Neural progenitor cell (in vitro differentiated cells): ENCODE results near the gene DOCK4. TPM values are rescaled to one million over a fixed set of nuclear protein-coding genes. Genes with fewer than 3 reads are reported as not detected.

Source experiments
- DNase-seq: peaks from one replicate; pipeline ENCODE4 v3.0.0-alpha.2; 2016; ENCODE audit warnings: low spot score
- H2AFZ ChIP-seq: fragments of 200-600 bp; sonication (generic); replicated peaks from 2 replicates; pipeline ENCODE4 v1.6.1; 2016; ENCODE audit warnings: antibody characterized with exemption
- H3F3A ChIP-seq: fragments of 200-600 bp; sonication (generic); 2 replicates; pipeline ENCODE4 v1.6.1; 2016; ENCODE audit warnings: antibody characterized with exemption, low read depth
- H3K27ac ChIP-seq: fragments of 200-600 bp; sonication (generic); 2 replicates; pipeline ENCODE4 v1.5.1; 2016; ENCODE audit warnings: mild to moderate bottlenecking
- H3K27me3 ChIP-seq: fragments of 200-600 bp; sonication (generic); 2 replicates; pipeline ENCODE4 v1.6.1; 2016; ENCODE audit warnings: mild to moderate bottlenecking, moderate library complexity
- H3K36me3 ChIP-seq: fragments of 200-600 bp; sonication (generic); 2 replicates; pipeline ENCODE4 v1.5.1; 2016
- H3K4me1 ChIP-seq: fragments of 200-600 bp; sonication (generic); 2 replicates; pipeline ENCODE4 v1.6.1; 2016; ENCODE audit warnings: mixed run types
- H3K4me2 ChIP-seq: fragments of 200-600 bp; sonication (generic); 2 replicates; pipeline ENCODE4 v1.6.1; 2016
- H3K4me3 ChIP-seq: fragments of 200-600 bp; sonication (generic); 2 replicates; pipeline ENCODE4 v1.5.1; 2016
- H3K79me2 ChIP-seq: fragments of 200-600 bp; sonication (generic); 2 replicates; pipeline ENCODE4 v1.6.1; 2016; ENCODE audit warnings: low read depth
- H3K9ac ChIP-seq: fragments of 200-600 bp; sonication (generic); 2 replicates; pipeline ENCODE4 v1.6.1; 2016
- H3K9me3 ChIP-seq: fragments of 200-600 bp; sonication (generic); 2 replicates; pipeline ENCODE4 v1.5.1; 2016; ENCODE audit warnings: low read depth
- H4K20me1 ChIP-seq: fragments of 200-600 bp; sonication (generic); 2 replicates; pipeline ENCODE4 v1.6.1; 2016; ENCODE audit warnings: low read depth
- H3K27ac Mint-ChIP-seq: 3 replicates; pipeline ENCODE4 v1.8.0; 2021; ENCODE audit warnings: mixed read lengths
- H3K27me3 Mint-ChIP-seq: 2 replicates; pipeline ENCODE4 v1.8.0; 2022; ENCODE audit warnings: low read depth, mild to moderate bottlenecking, inconsistent platforms, moderate library complexity, mixed read lengths; ENCODE audit not compliant: insufficient read depth
- H3K36me3 Mint-ChIP-seq: 3 replicates; pipeline ENCODE4 v1.8.0; 2021; ENCODE audit warnings: mixed read lengths
- H3K4me1 Mint-ChIP-seq: 3 replicates; pipeline ENCODE4 v1.8.0; 2021; ENCODE audit warnings: mixed read lengths
- H3K4me3 Mint-ChIP-seq: 3 replicates; pipeline ENCODE4 v1.8.0; 2021; ENCODE audit warnings: mild to moderate bottlenecking, moderate library complexity, mixed read lengths
- H3K9me3 Mint-ChIP-seq: 3 replicates; pipeline ENCODE4 v1.8.0; 2020; ENCODE audit warnings: mixed read lengths
- CTCF ChIP-seq: fragments of 200-600 bp; sonication (generic); IDR thresholded peaks from 2 replicates; pipeline ENCODE4 v1.5.1; 2017; ENCODE audit warnings: antibody characterized with exemption, mild to moderate bottlenecking
- EZH2 ChIP-seq: fragments of 200-600 bp; sonication (generic); IDR thresholded peaks from 2 replicates; pipeline ENCODE4 v1.6.1; 2017; ENCODE audit warnings: antibody characterized with exemption, mild to moderate bottlenecking, moderate library complexity
- EZH2phosphoT487 ChIP-seq: fragments of 200-600 bp; sonication (generic); IDR thresholded peaks from 2 replicates; pipeline ENCODE4 v1.6.1; 2017; ENCODE audit warnings: antibody characterized with exemption
- total RNA-seq: library from RNA; depleted of rRNA; stranded (reverse); fragments of >200 nt; gene quantifications from 2 replicates; pipeline ENCODE4 v1.2.3, GENCODE V29; 2015; ENCODE audit warnings: low replicate concordance

DOCK4 gene
- total RNA-seq, 1 donor from 2014 or later = 11.4 TPM

GRCh38 chr7:112159351-112159750, 46.8 kb downstream of the DOCK4 start:
- Histone ChIP-seq H3K4me3 (no peak overlapping the region), H3F3A (peaks cover 28% of the 10 kb centered on the region), H3K9me3 (no peaks in the 10 kb centered on the region), H3K27ac (no peak overlapping the region), H3K79me2 (no peaks in the 10 kb centered on the region), H2AFZ (no peak overlapping the region), H3K27me3 (no peaks in the 10 kb centered on the region), H3K4me1 (peaks cover 42% of the 10 kb centered on the region), H3K9ac (no peak overlapping the region), H3K4me2 (no peak overlapping the region), H3K36me3 (no peaks in the 10 kb centered on the region), H4K20me1 (peaks cover 19% of the 10 kb centered on the region)
- Mint-ChIP-seq H3K4me1 (peaks cover 51% of the 10 kb centered on the region), H3K9me3 (no peaks in the 10 kb centered on the region), H3K36me3 (peaks cover 2% of the 10 kb centered on the region), H3K4me3 (no peak overlapping the region), H3K27ac (no peak overlapping the region), H3K27me3 (peaks cover 2% of the 10 kb centered on the region)
- DNase-seq = no peak
- no peak for TF ChIP-seq EZH2phosphoT487
- TF ChIP-seq CTCF = no peak
- no peak for TF ChIP-seq EZH2

GRCh38 chr7:112157072-112157471, 49.1 kb downstream of the DOCK4 start:
- Histone ChIP-seq H3K9me3 (no peaks in the 10 kb centered on the region), H3K27me3 (no peaks in the 10 kb centered on the region), H3F3A (peaks cover 9% of the 10 kb centered on the region), H3K9ac (no peak overlapping the region), H3K4me1 (peaks cover 24% of the 10 kb centered on the region), H2AFZ (no peak overlapping the region), H4K20me1 (peaks cover 12% of the 10 kb centered on the region), H3K36me3 (no peaks in the 10 kb centered on the region), H3K4me2 (no peak overlapping the region), H3K27ac (no peak overlapping the region), H3K4me3 (no peak overlapping the region), H3K79me2 (no peaks in the 10 kb centered on the region)
- peaks cover 38% of the 10 kb centered on the region for H3K4me1 Mint-ChIP-seq
- no peaks in the 10 kb centered on the region for H3K9me3 Mint-ChIP-seq
- no peak overlapping the region for H3K4me3 Mint-ChIP-seq
- peaks cover 2% of the 10 kb centered on the region for H3K36me3 Mint-ChIP-seq
- DNase-seq = no peak
- peaks cover 2% of the 10 kb centered on the region for H3K27me3 Mint-ChIP-seq
- no peak for TF ChIP-seq EZH2
- TF ChIP-seq CTCF = no peak
- no peak for TF ChIP-seq EZH2phosphoT487
- H3K27ac Mint-ChIP-seq = no peak overlapping the region

DNA sequence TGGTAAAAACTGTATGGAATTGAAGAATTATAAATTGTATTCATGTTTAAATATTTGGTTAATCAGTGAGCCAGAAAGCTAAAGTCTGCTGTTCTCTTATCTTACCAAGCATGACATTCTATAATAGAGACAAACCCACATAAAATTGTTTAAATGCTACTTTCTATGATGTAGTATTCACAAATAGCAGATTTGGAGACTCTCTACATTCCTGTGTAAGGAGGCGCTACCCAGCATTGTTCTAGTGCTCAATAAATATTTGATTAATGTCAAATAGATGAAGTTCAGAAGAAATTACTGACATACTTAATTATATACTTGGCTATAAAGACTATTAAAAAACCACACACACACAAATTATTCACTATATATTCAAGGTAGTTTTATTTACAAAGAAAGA, 49.8 kb downstream of the DOCK4 start:
- Histone ChIP-seq H3K4me2 (no peak overlapping the region), H3K4me1 (peaks cover 17% of the 10 kb centered on the region), H3K9ac (no peak overlapping the region), H3K27me3 (no peaks in the 10 kb centered on the region), H3K4me3 (no peak overlapping the region), H3K36me3 (no peaks in the 10 kb centered on the region), H4K20me1 (peaks cover 8% of the 10 kb centered on the region), H3K27ac (no peak overlapping the region), H3F3A (peaks cover 3% of the 10 kb centered on the region), H2AFZ (no peak overlapping the region), H3K9me3 (no peaks in the 10 kb centered on the region), H3K79me2 (no peaks in the 10 kb centered on the region)
- H3K4me3 Mint-ChIP-seq = no peak overlapping the region
- H3K9me3 Mint-ChIP-seq = no peaks in the 10 kb centered on the region
- no peak for DNase-seq
- H3K27ac Mint-ChIP-seq = no peak overlapping the region
- H3K4me1 Mint-ChIP-seq = peaks cover 33% of the 10 kb centered on the region
- peaks cover 2% of the 10 kb centered on the region for H3K27me3 Mint-ChIP-seq
- H3K36me3 Mint-ChIP-seq = peaks cover 2% of the 10 kb centered on the region
- no peak for TF ChIP-seq CTCF
